Measurements from ENCODE around the gene PHF21B.

- TF ChIP-seq CTCF (optimal IDR thresholded peaks at IDR 0.05 in 1 of 3, IDR thresholded peaks at IDR 0.05 in 1 of 3, conservative IDR thresholded peaks at IDR 0.05 in 1 of 3; ENCODE audit: extremely low read depth in 1 of 3, insufficient read depth in 2 of 3, low read length in 3 of 3) = no peak
- peak; percentile 50 for TF ChIP-seq EZH2 (IDR thresholded peaks at IDR 0.05; ENCODE audit: low read length)
These were observed at the start of gene PHF21B for GRCh38 chr22:45009606-45010531.

Measured in keratinocyte (primary cell).